Panc1 (cell line): ENCODE results near the gene FAM13C. TPM values are rescaled to one million over a fixed set of nuclear protein-coding genes. Genes with fewer than 3 reads are reported as not detected.

Experiments
- ATAC-seq: fragments of 200-7000 bp; cut with Tn5 transposase; 2 replicates; pipeline ENCODE4 v1.9.1; 2020; ENCODE audit warnings: mild to moderate bottlenecking, moderate library complexity
- BruUV-seq: library from RNA; stranded (reverse); fragments of 400-500 nt; replicated peaks from 2 replicates; lab custom pipeline; 2021; lab: Mats Ljungman, UMichigan
- CTCF ChIA-PET: fragments of 300-600 bp; sonication (Branson Sonifier 250); formaldehyde crosslinking; loops from one replicate; lab custom pipeline; 2022; ENCODE audit warnings: antibody characterized with exemption; lab: Charles Lee
- POLR2A ChIA-PET: fragments of 300-600 bp; sonication (Branson Sonifier 250); formaldehyde crosslinking; loops from one replicate; lab custom pipeline; 2022; ENCODE audit warnings: antibody characterized with exemption; lab: Charles Lee
- DNase-seq: peaks from one replicate; pipeline ENCODE4 v3.0.0-alpha.2; 2010; ENCODE audit warnings: low read depth, low spot score
- H3K27ac ChIP-seq: 2 replicates; pipeline ENCODE4 v1.5.1; 2011; ENCODE audit warnings: mild to moderate bottlenecking, low read length, inconsistent platforms
- H3K27me3 ChIP-seq: fragments of 200-500 bp; sonication (Bioruptor generic); 2 replicates; pipeline ENCODE4 v1.6.0; 2014; ENCODE audit warnings: low read length, inconsistent platforms; ENCODE audit not compliant: control insufficient read depth, insufficient read depth
- H3K36me3 ChIP-seq: fragments of 200-500 bp; sonication (Bioruptor generic); 2 replicates; pipeline ENCODE4 v1.5.1; 2014; ENCODE audit warnings: inconsistent platforms, mild to moderate bottlenecking, low read length, moderate library complexity; ENCODE audit not compliant: control insufficient read depth, insufficient read depth
- H3K4me1 ChIP-seq: 2 replicates; pipeline ENCODE4 v1.5.1; 2011; ENCODE audit warnings: inconsistent platforms, mild to moderate bottlenecking, low read length, moderate library complexity; ENCODE audit not compliant: control insufficient read depth, insufficient read depth
- H3K4me3 ChIP-seq, 2 experiments: 2 replicates each; pipeline ENCODE4 v1.5.1; 2011 to 2012; ENCODE audit warnings: low read depth in 2 of 2, low read length in 2 of 2, mild to moderate bottlenecking in 2 of 2, inconsistent platforms in 1 of 2, moderate library complexity in 1 of 2
- H3K9me3 ChIP-seq: fragments of 200-500 bp; sonication (Bioruptor generic); 2 replicates; pipeline ENCODE4 v1.5.1; 2014; ENCODE audit warnings: low read depth, mild to moderate bottlenecking, inconsistent platforms, low read length, moderate library complexity; ENCODE audit not compliant: control insufficient read depth, insufficient read depth
- CTCF ChIP-seq: fragments of 450-650 bp; IDR thresholded peaks from 2 replicates; pipeline ENCODE4 v1.5.1; 2017; ENCODE audit warnings: mild to moderate bottlenecking
- POLR2AphosphoS5 ChIP-seq: IDR thresholded peaks from 2 replicates; pipeline ENCODE4 v1.6.1; 2012; ENCODE audit warnings: mild to moderate bottlenecking, low read depth, low read length, moderate library complexity
- REST ChIP-seq, 2 experiments: IDR thresholded peaks; 2 replicates each; pipeline ENCODE4 v1.6.1; 2011 to 2012; ENCODE audit warnings: low read depth in 2 of 2, control low read depth in 1 of 2, low read length in 1 of 2, mild to moderate bottlenecking in 1 of 2, moderate library complexity in 1 of 2; ENCODE audit not compliant: insufficient read depth in 1 of 2
- SIN3A ChIP-seq: IDR thresholded peaks from 2 replicates; pipeline ENCODE4 v1.6.1; 2012; ENCODE audit warnings: low read depth, mild to moderate bottlenecking, low read length, moderate library complexity, borderline replicate concordance; ENCODE audit not compliant: insufficient read depth
- TCF7L2 ChIP-seq: IDR thresholded peaks from 2 replicates; pipeline ENCODE4 v1.6.1; 2011; ENCODE audit warnings: mild to moderate bottlenecking, low read depth, low read length, inconsistent platforms
- in situ Hi-C: cut with HindIII; loops from 2 replicates; pipeline ENCODE4 v1.10.0; 2016; ENCODE audit warnings: low sequenced_read_pairs, low pct_unique_long_range_greater_than_20kb
- intact Hi-C: fragments of 100-400 bp; cut with micrococcal nuclease; formaldehyde crosslinking; loops from one replicate; pipeline ENCODE4 v1.10.0; 2022; ENCODE audit not compliant: unreplicated experiment
- total RNA-seq: library from RNA; stranded (reverse); gene quantifications from one replicate; pipeline ENCODE4 v1.2.1, GENCODE V29; 2021; ENCODE audit not compliant: unreplicated experiment

Gene FAM13C
- total RNA-seq, 1 experiment from 2014 or later: not detected

DNA sequence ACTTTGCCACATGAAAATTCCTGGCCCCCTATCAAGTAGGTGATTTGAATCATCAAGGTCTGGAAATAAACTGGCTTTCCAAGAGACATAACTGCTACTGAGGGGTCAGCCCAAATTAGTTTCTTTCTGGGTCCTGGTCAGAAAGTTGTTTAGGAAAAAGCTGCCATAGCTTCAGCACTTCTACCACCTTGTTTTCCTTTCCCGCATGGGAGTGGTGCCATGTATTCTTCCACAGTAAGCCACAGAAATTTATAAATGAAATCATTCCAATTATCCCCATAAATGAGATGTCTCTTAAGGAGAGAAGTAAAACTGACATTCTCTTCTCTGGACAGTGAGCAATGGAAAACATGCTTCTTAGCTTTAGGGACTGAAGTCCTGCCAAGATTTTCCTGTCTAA, 105.1 kb downstream of the FAM13C start:
- DNase-seq (no peak), ATAC-seq (no peak)
- ChIA-PET CTCF (no interaction called here), POLR2A (no interaction called here)
- no peaks in the 10 kb centered on the region for H3K36me3 ChIP-seq
- H3K4me3 ChIP-seq: no peak overlapping the region
- in situ Hi-C loops (no loop called here), intact Hi-C loops (no loop called here)
- TF ChIP-seq CTCF (no peak), POLR2AphosphoS5 (no peak), REST (IDR thresholded peaks at IDR 0.05; ENCODE audit: insufficient read depth in 1 of 2, low read depth in 2 of 2, low read length in 1 of 2) (no peak), SIN3A (no peak), TCF7L2 (no peak)
- BruUV-seq: no TSS peak
- no peaks in the 10 kb centered on the region for H3K27me3 ChIP-seq
- H3K4me1 ChIP-seq: no peaks in the 10 kb centered on the region
- no peaks in the 10 kb centered on the region for H3K9me3 ChIP-seq
- H3K27ac ChIP-seq: no peak overlapping the region

GRCh38 chr10:59255463-59255862, 106.9 kb downstream of the FAM13C start:
- no peak overlapping the region for H3K27ac ChIP-seq
- H3K4me1 ChIP-seq: no peaks in the 10 kb centered on the region
- ATAC-seq (no peak), DNase-seq (no peak)
- CTCF ChIA-PET: no interaction called here
- H3K4me3 ChIP-seq: no peak overlapping the region
- POLR2A ChIA-PET: no interaction called here
- H3K9me3 ChIP-seq: no peaks in the 10 kb centered on the region
- no peaks in the 10 kb centered on the region for H3K36me3 ChIP-seq
- no peaks in the 10 kb centered on the region for H3K27me3 ChIP-seq
- TF ChIP-seq CTCF (no peak), SIN3A (no peak), REST (IDR thresholded peaks at IDR 0.05; ENCODE audit: insufficient read depth in 1 of 2, low read depth in 2 of 2, low read length in 1 of 2) (no peak), POLR2AphosphoS5 (no peak), TCF7L2 (no peak)
- intact Hi-C loops: no loop called here
- in situ Hi-C loops: no loop called here
- no TSS peak for BruUV-seq
